IPS-15b (cell line): Measurements from ENCODE around the gene FCRL1.

ENCODE experiments used
- H3K27me3 ChIP-seq: one replicate; pipeline ENCODE4 v1.6.1; 2013; ENCODE audit warnings: low read length; ENCODE audit not compliant: control insufficient read depth, insufficient read depth
- H3K36me3 ChIP-seq: one replicate; pipeline ENCODE4 v1.6.1; 2013; ENCODE audit warnings: low read length; ENCODE audit not compliant: control insufficient read depth, insufficient read depth
- H3K4me1 ChIP-seq: one replicate; pipeline ENCODE4 v1.6.1; 2013; ENCODE audit warnings: mild to moderate bottlenecking, low read length; ENCODE audit not compliant: control insufficient read depth, insufficient read depth
- H3K4me3 ChIP-seq: one replicate; pipeline ENCODE4 v1.5.1; 2013; ENCODE audit warnings: low read depth, low read length
- H3K9ac ChIP-seq: one replicate; pipeline ENCODE4 v1.6.1; 2013; ENCODE audit warnings: low read depth, mild to moderate bottlenecking, low read length
- H3K9me3 ChIP-seq: one replicate; pipeline ENCODE4 v1.6.1; 2013; ENCODE audit warnings: mild to moderate bottlenecking, low read length; ENCODE audit not compliant: control insufficient read depth, insufficient read depth

FCRL1 gene

DNA sequence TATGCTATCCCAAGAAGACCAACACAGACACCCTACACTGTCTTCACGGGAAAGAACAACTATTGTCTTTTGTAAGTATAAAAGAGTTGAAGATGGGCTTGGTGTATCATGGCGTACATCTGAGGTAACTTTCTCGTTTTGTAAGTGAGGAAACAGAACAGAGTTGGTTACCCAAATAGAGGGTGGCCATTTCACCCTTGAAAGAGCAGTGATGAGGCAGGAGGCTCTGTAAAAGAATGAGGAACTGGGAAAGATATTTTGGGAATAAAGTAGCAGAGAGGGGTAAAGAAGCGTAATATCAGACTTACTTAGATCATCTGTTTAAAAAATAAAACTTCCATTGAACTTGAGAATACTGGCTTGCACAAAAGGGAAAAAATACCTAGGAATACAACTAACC, 61.9 kb downstream of the FCRL1 start:
- no peaks in the 10 kb centered on the region for H3K36me3 ChIP-seq
- no peak overlapping the region for H3K4me3 ChIP-seq
- peaks cover 3% of the 10 kb centered on the region for H3K4me1 ChIP-seq
- H3K27me3 ChIP-seq, result no peaks in the 10 kb centered on the region
- no peak overlapping the region for H3K9ac ChIP-seq
- no peaks in the 10 kb centered on the region for H3K9me3 ChIP-seq

DNA sequence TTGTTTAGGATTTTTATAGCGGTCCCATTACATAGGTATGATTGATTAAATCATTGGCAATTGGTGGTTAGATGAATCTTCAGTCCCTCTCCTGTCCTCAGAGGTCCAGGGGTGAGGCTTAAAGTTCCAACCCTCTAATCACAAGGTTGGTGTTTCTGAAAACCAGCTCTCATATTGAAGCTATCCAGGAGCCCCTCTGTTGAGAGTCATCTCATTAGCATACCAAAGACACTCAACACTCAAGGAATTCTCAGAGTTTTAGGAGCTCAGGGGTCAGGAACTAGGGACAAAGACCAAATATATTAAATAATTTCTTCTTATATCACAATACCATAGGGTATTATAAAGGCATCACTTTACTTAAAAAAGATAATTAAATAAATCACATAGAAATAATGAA, 66.3 kb downstream of the FCRL1 start:
- Histone ChIP-seq H3K9ac (no peak overlapping the region), H3K4me1 (peaks cover 3% of the 10 kb centered on the region), H3K9me3 (no peaks in the 10 kb centered on the region), H3K4me3 (no peak overlapping the region), H3K27me3 (no peaks in the 10 kb centered on the region), H3K36me3 (no peaks in the 10 kb centered on the region)

GRCh38 chr1:157751283-157751682, 68.6 kb downstream of the FCRL1 start:
- Histone ChIP-seq H3K9ac (no peak overlapping the region), H3K9me3 (no peaks in the 10 kb centered on the region), H3K27me3 (no peaks in the 10 kb centered on the region), H3K36me3 (no peaks in the 10 kb centered on the region), H3K4me3 (no peak overlapping the region), H3K4me1 (peaks cover 3% of the 10 kb centered on the region)

GRCh38 chr1:157748262-157748817, 71.6 kb downstream of the FCRL1 start:
- Histone ChIP-seq H3K27me3 (no peaks in the 10 kb centered on the region), H3K4me1 (peaks cover 1% of the 10 kb centered on the region), H3K9ac (no peak overlapping the region), H3K9me3 (no peaks in the 10 kb centered on the region), H3K36me3 (no peaks in the 10 kb centered on the region), H3K4me3 (no peak overlapping the region)
